MM.1S (cell line): ENCODE data around the gene ISLR.

Experiments
- DNase-seq: peaks from one replicate; pipeline ENCODE4 v3.0.0-alpha.2; 2015
- H2AFZ ChIP-seq: fragments of 300-600 bp; sonication (generic); 2 replicates; pipeline ENCODE4 v1.6.0; 2016; ENCODE audit warnings: antibody characterized with exemption, low read length
- H3F3A ChIP-seq: fragments of 300-600 bp; sonication (generic); 2 replicates; pipeline ENCODE4 v1.6.1; 2016; ENCODE audit warnings: mild to moderate bottlenecking, antibody characterized with exemption, low read length, moderate library complexity, mixed read lengths; ENCODE audit not compliant: insufficient read depth
- H3K27ac ChIP-seq: fragments of 300-600 bp; sonication (generic); 2 replicates; pipeline ENCODE4 v1.5.1; 2016; ENCODE audit warnings: mild to moderate bottlenecking, low read length
- H3K27me3 ChIP-seq: fragments of 300-600 bp; sonication (generic); replicated peaks from 2 replicates; pipeline ENCODE4 v1.6.0; 2016; ENCODE audit warnings: low read length; ENCODE audit not compliant: insufficient read depth
- H3K36me3 ChIP-seq: fragments of 300-600 bp; sonication (generic); replicated peaks from 2 replicates; pipeline ENCODE4 v1.6.1; 2016; ENCODE audit warnings: mild to moderate bottlenecking, low read length, mixed read lengths; ENCODE audit not compliant: insufficient read depth
- H3K4me1 ChIP-seq: fragments of 300-600 bp; sonication (generic); 2 replicates; pipeline ENCODE4 v1.6.1; 2016; ENCODE audit warnings: low read length, mixed read lengths
- H3K4me2 ChIP-seq: fragments of 300-600 bp; sonication (generic); 2 replicates; pipeline ENCODE4 v1.6.0; 2016; ENCODE audit warnings: low read depth, low read length
- H3K4me3 ChIP-seq: fragments of 300-600 bp; sonication (generic); 2 replicates; pipeline ENCODE4 v1.5.1; 2016; ENCODE audit warnings: low read length, mixed read lengths
- H3K79me2 ChIP-seq: fragments of 300-600 bp; sonication (generic); 2 replicates; pipeline ENCODE4 v1.6.1; 2016; ENCODE audit warnings: mixed run types, low read length, mixed read lengths
- H3K9ac ChIP-seq: fragments of 300-600 bp; sonication (generic); 2 replicates; pipeline ENCODE4 v1.6.1; 2016; ENCODE audit warnings: low read length, mixed read lengths
- H3K9me2 ChIP-seq: fragments of 300-600 bp; sonication (generic); replicated peaks from 2 replicates; pipeline ENCODE4 v1.6.1; 2016; ENCODE audit warnings: mild to moderate bottlenecking, low read length, mixed read lengths; ENCODE audit not compliant: insufficient read depth
- H3K9me3 ChIP-seq: fragments of 300-600 bp; sonication (generic); replicated peaks from 2 replicates; pipeline ENCODE4 v1.6.1; 2016; ENCODE audit warnings: mild to moderate bottlenecking, low read length, mixed read lengths; ENCODE audit not compliant: insufficient read depth
- H4K20me1 ChIP-seq: fragments of 300-600 bp; sonication (generic); 2 replicates; pipeline ENCODE4 v1.6.1; 2016; ENCODE audit warnings: mild to moderate bottlenecking, low read length, moderate library complexity, mixed read lengths; ENCODE audit not compliant: insufficient read depth
- CTCF ChIP-seq: fragments of 300-600 bp; sonication (generic); IDR thresholded peaks from 2 replicates; pipeline ENCODE4 v1.5.1; 2016; ENCODE audit warnings: antibody characterized with exemption, low read length, mixed read lengths
- EZH2 ChIP-seq: fragments of 300-600 bp; sonication (generic); optimal IDR thresholded peaks from 2 replicates; pipeline ENCODE3; 2017; ENCODE audit warnings: low read depth, mild to moderate bottlenecking, antibody characterized with exemption, low read length, mixed read lengths
- EZH2phosphoT487 ChIP-seq: fragments of 300-600 bp; sonication (generic); IDR thresholded peaks from 2 replicates; pipeline ENCODE4 v1.6.1; 2018; ENCODE audit warnings: antibody characterized with exemption, low read length

ISLR gene

GRCh38 chr15:74179101-74179841 is 5.8 kb downstream of the ISLR start:
- Histone ChIP-seq H4K20me1 (no peaks in the 10 kb centered on the region), H3K4me3 (no peak overlapping the region), H3K27me3 (peaks cover 86% of the 10 kb centered on the region), H3F3A (no peaks in the 10 kb centered on the region), H3K27ac (no peak overlapping the region), H3K4me2 (no peak overlapping the region), H3K9me3 (no peaks in the 10 kb centered on the region), H3K9ac (no peak overlapping the region), H3K4me1 (no peaks in the 10 kb centered on the region), H3K36me3 (no peaks in the 10 kb centered on the region), H3K9me2 (no peaks in the 10 kb centered on the region), H2AFZ (no peak overlapping the region), H3K79me2 (no peaks in the 10 kb centered on the region)
- no peak for DNase-seq
- TF ChIP-seq CTCF (no peak), EZH2phosphoT487 (no peak), EZH2 (no peak)

- Histone ChIP-seq H3K36me3 (no peaks in the 10 kb centered on the region), H3K27me3 (peaks cover 86% of the 10 kb centered on the region), H3K9me3 (no peaks in the 10 kb centered on the region), H3K4me3 (no peak overlapping the region), H2AFZ (no peak overlapping the region), H4K20me1 (no peaks in the 10 kb centered on the region), H3K9me2 (no peaks in the 10 kb centered on the region), H3K4me1 (no peaks in the 10 kb centered on the region), H3K9ac (no peak overlapping the region), H3K27ac (no peak overlapping the region), H3F3A (no peaks in the 10 kb centered on the region), H3K4me2 (no peak overlapping the region), H3K79me2 (no peaks in the 10 kb centered on the region)
- DNase-seq = no peak
- TF ChIP-seq EZH2phosphoT487 (no peak), EZH2 (no peak), CTCF (no peak)
Observed at GRCh38 chr15:74179983-74180880, 6.7 kb downstream of the ISLR start.

DNA sequence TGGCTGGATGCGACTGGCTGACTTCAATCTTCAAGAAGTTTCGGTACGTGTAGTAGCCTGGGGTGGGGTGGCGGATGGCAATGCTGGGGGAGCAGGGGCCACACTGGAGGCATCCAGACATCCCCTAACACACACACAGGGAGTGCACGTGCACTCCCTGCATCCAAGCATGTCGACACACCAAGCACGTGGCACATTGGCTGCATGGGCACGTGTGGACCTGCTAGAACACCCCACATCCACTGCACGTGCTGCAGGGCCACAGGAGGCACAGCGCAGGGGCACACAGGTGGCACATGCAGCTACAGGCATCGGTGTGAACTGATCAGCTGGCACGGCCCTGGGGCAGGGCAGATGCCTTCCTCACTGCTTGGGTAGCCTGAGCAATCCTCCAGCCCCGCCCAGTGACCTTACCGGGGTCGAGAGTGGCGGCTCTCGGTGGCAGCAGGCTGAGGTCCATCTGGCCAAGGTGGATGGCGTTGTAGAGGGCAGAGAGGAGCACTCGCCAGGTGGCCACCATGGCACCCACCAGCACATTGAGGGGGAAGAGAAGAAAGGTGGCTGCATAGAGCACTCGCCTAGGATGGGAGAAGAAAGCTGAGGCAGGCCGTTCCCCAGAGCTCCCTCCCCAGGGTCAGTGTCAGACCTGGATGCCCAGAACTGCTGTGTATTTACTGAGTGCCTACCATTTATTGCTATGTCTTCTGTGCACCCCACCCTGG is 7.5 kb downstream of the ISLR start:
- Histone ChIP-seq H3K27ac (no peak overlapping the region), H3K4me1 (no peaks in the 10 kb centered on the region), H3K4me3 (no peak overlapping the region), H3F3A (no peaks in the 10 kb centered on the region), H3K79me2 (no peaks in the 10 kb centered on the region), H4K20me1 (no peaks in the 10 kb centered on the region), H3K9ac (no peak overlapping the region), H3K27me3 (peaks cover 86% of the 10 kb centered on the region), H3K36me3 (no peaks in the 10 kb centered on the region), H3K9me2 (no peaks in the 10 kb centered on the region), H3K9me3 (no peaks in the 10 kb centered on the region), H2AFZ (no peak overlapping the region), H3K4me2 (no peak overlapping the region)
- DNase-seq = no peak
- TF ChIP-seq EZH2 (no peak), EZH2phosphoT487 (no peak), CTCF (no peak)
